Stomach smooth muscle (tissue), 2 donors: Measurements from ENCODE around the gene YTHDC2.

Source experiments
- H3K27ac ChIP-seq: one replicate; pipeline ENCODE4 v1.7.0; 2013; ENCODE audit warnings: mild to moderate bottlenecking, low read length, inconsistent platforms
- H3K27me3 ChIP-seq, 2 donors: one replicate each; pipeline ENCODE4 v1.7.0; 2013; ENCODE audit warnings: low read length in 2 of 2; ENCODE audit not compliant: insufficient read depth in 2 of 2, control insufficient read depth in 1 of 2
- H3K36me3 ChIP-seq, 2 donors: one replicate each; pipeline ENCODE4 v1.7.0; 2013; ENCODE audit warnings: low read length in 2 of 2; ENCODE audit not compliant: control insufficient read depth in 2 of 2, insufficient read depth in 2 of 2
- H3K4me1 ChIP-seq: one replicate; pipeline ENCODE4 v1.7.0; 2013; ENCODE audit warnings: low read length; ENCODE audit not compliant: control insufficient read depth, insufficient read depth
- H3K4me3 ChIP-seq, 2 donors: one replicate each; pipeline ENCODE4 v1.7.0; 2013; ENCODE audit warnings: low read length in 2 of 2
- H3K9ac ChIP-seq, 2 donors: one replicate each; pipeline ENCODE4 v1.7.0; 2013; ENCODE audit warnings: low read length in 2 of 2, mild to moderate bottlenecking in 1 of 2
- H3K9me3 ChIP-seq, 2 donors: one replicate each; pipeline ENCODE4 v1.7.0; 2013; ENCODE audit warnings: low read length in 2 of 2; ENCODE audit not compliant: control insufficient read depth in 2 of 2
- donor health status: healthy.
- donor health status: Pancreatic carcinoma.

Gene YTHDC2

GRCh38 chr5:113632996-113633395, 119.5 kb downstream of the YTHDC2 start:
- Histone ChIP-seq H3K27me3 (no peaks in the 10 kb centered on the region), H3K4me1 (no peaks in the 10 kb centered on the region), H3K36me3 (no peaks in the 10 kb centered on the region), H3K4me3 (no peak overlapping the region), H3K27ac (no peak overlapping the region), H3K9ac (no peak overlapping the region), H3K9me3 (peaks cover 0 to 5% of the 10 kb centered on the region in 2 donors)

- Histone ChIP-seq H3K4me3 (no peak overlapping the region), H3K9ac (no peak overlapping the region), H3K27me3 (no peaks in the 10 kb centered on the region), H3K4me1 (no peaks in the 10 kb centered on the region), H3K27ac (no peak overlapping the region), H3K36me3 (no peaks in the 10 kb centered on the region), H3K9me3 (peaks cover 2 to 3% of the 10 kb centered on the region in 2 donors)
Observed at GRCh38 chr5:113634957-113635356, 121.5 kb downstream of the YTHDC2 start.

GRCh38 chr5:113641715-113642114, 128.2 kb downstream of the YTHDC2 start:
- Histone ChIP-seq H3K36me3 (no peaks in the 10 kb centered on the region), H3K9me3 (peaks cover 2 to 3% of the 10 kb centered on the region in 2 donors), H3K4me3 (no peak overlapping the region), H3K4me1 (no peaks in the 10 kb centered on the region), H3K9ac (no peak overlapping the region), H3K27me3 (no peaks in the 10 kb centered on the region), H3K27ac (no peak overlapping the region)
